VCaP (cell line): ENCODE results near the gene EDEM1.
A peak's percentile ranks its signal among the peaks of the same experiment; 100 is the strongest.
"Not testable (repeated sequence)": the region's sequence is repeated elsewhere in the genome, so short reads cannot be mapped to it uniquely, and the experiment has no call there.

Experiments used
- H3K27ac ChIP-seq: fragments of 450-650 bp; 2 replicates; pipeline ENCODE4 v1.5.1; 2017
- CTCF ChIP-seq: fragments of 450-650 bp; conservative IDR thresholded peaks from 2 replicates; pipeline ENCODE4 v1.5.1; 2017; ENCODE audit warnings: mild to moderate bottlenecking, moderate library complexity

Gene EDEM1

DNA sequence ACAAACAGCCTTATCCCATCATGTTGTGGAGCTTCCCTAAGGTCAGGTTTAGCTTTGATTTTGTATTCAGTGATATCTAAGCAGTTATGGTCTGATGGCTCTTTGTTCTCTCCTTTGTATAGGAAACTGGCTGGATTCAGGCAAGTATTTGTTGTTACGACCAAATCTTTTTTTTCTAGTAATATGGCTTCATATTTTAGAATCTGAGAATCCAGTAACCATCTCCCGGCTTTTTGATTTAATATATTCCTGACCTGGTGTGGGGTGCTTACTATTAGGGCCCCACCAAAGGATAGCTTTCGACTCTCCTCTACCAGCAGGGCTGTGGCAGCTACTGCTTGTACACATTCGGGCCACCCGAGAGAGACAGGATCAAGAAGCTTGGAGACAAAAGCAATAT, 42.4 kb upstream of the EDEM1 start:
- no peak for TF ChIP-seq CTCF
- peak overlapping the region; percentile 67 for H3K27ac ChIP-seq

GRCh38 chr3:5147152-5147551, 40.4 kb upstream of the EDEM1 start:
- H3K27ac ChIP-seq, result not testable (repeated sequence)

GRCh38 chr3:5149306-5149880, 38.1 kb upstream of the EDEM1 start:
- TF ChIP-seq CTCF, result no peak
- no peak overlapping the region for H3K27ac ChIP-seq

GRCh38 chr3:5151586-5151985, 35.9 kb upstream of the EDEM1 start:
- no peak overlapping the region for H3K27ac ChIP-seq
- TF ChIP-seq CTCF, result no peak

- no peak for TF ChIP-seq CTCF
- H3K27ac ChIP-seq, result no peak overlapping the region
These were observed 34.4 kb upstream of the EDEM1 start for GRCh38 chr3:5153074-5153473.

DNA sequence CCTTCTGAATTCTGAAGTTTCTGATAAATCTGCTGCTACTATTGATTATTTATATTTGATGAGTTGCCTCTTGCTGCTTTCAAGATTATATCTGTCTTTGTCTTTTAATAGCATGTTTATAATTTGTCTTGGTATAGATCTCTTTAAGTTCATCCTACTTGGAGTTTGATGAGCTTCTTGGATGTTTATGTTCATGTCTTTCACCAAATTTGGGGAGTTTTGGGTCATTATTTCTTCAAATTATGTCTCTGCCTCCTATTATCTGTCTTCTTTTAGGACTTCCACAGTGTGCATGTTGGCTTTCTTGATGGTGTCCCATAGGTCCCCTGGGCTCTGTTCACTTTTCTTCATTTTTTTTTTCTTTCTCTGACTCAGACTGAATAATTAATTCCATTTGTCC, 32.3 kb upstream of the EDEM1 start:
- no peak for TF ChIP-seq CTCF
- no peak overlapping the region for H3K27ac ChIP-seq

- H3K27ac ChIP-seq, result no peak overlapping the region
- no peak for TF ChIP-seq CTCF
These were observed 27.2 kb upstream of the EDEM1 start for GRCh38 chr3:5160321-5160720.

GRCh38 chr3:5160940-5161858, 26.3 kb upstream of the EDEM1 start:
- H3K27ac ChIP-seq, result no peak overlapping the region
- TF ChIP-seq CTCF, result no peak
